ENCODE results near the gene CLCN7. TPM values are rescaled to one million over a fixed set of nuclear protein-coding genes. Genes with fewer than 3 reads are reported as not detected.

CLCN7 gene
- total and polyA plus RNA-seq, 2 donors (not counting 3 experiments of a cell fraction or from before 2014, with no cell fraction given): 59.8 to 94.9 TPM

GRCh38 chr16:1455190-1456171 is 19.3 kb downstream of the CLCN7 start:
- Histone ChIP-seq H3K9ac (replicated peaks; ENCODE audit: extremely low read depth, insufficient read depth, low read length) (no peak overlapping the region), H3K9me1 (replicated peaks; ENCODE audit: control insufficient read depth, extremely low read depth, insufficient read depth, low read length) (no peaks in the 10 kb centered on the region), H3K4me3 (replicated peaks in 1 of 3; ENCODE audit: insufficient read depth in 1 of 3, low read depth in 1 of 3, low read length in 3 of 3) (no peak overlapping the region), H3K27ac (ENCODE audit: insufficient read depth, low read depth, low read length) (no peak overlapping the region), H2AFZ (ENCODE audit: low read depth, low read length) (no peak overlapping the region), H3K79me2 (ENCODE audit: control insufficient read depth, insufficient read depth, low read length) (no peaks in the 10 kb centered on the region), H4K20me1 (replicated peaks; ENCODE audit: control insufficient read depth, extremely low read depth, insufficient read depth, low read length) (no peaks in the 10 kb centered on the region), H3K36me3 (ENCODE audit: control insufficient read depth in 2 of 2, extremely low read depth in 1 of 2, insufficient read depth in 2 of 2, low read length in 2 of 2) (peaks cover 0 to 57% of the 10 kb centered on the region in 2 experiments), H3K9me3 (replicated peaks; ENCODE audit: control insufficient read depth, insufficient read depth, low read length) (no peaks in the 10 kb centered on the region), H3K4me1 (ENCODE audit: control insufficient read depth, extremely low read depth, insufficient read depth, low read length) (no peaks in the 10 kb centered on the region), H3K27me3 (ENCODE audit: control insufficient read depth in 2 of 2, insufficient read depth in 2 of 2, low read length in 2 of 2) (no peaks in the 10 kb centered on the region), H3K4me2 (ENCODE audit: insufficient read depth, low read length) (no peak overlapping the region)
- no TSS peak for BruUV-seq (replicated peaks)
- dilution Hi-C loops (cut with MboI; ENCODE audit: extremely low pct_ligation_motif_present, low sequenced_read_pairs): no loop called here
- CTCF ChIA-PET: no interaction called here
- intact Hi-C loops (cut with micrococcal nuclease): no loop called here
- POLR2A ChIA-PET: no interaction called here
- DNase-seq (ENCODE audit: low read depth, low spot score) (no peak), FAIRE-seq (no peak)
- no peak for TF ChIP-seq POLR2A (IDR thresholded peaks at IDR 0.05; ENCODE audit: low read depth, low read length)
- no peak for TF ChIP-seq GATA2 (IDR thresholded peaks at IDR 0.05; ENCODE audit: insufficient read depth, insufficient read length, low read depth, low read length)
- TF ChIP-seq, protein P1, sequence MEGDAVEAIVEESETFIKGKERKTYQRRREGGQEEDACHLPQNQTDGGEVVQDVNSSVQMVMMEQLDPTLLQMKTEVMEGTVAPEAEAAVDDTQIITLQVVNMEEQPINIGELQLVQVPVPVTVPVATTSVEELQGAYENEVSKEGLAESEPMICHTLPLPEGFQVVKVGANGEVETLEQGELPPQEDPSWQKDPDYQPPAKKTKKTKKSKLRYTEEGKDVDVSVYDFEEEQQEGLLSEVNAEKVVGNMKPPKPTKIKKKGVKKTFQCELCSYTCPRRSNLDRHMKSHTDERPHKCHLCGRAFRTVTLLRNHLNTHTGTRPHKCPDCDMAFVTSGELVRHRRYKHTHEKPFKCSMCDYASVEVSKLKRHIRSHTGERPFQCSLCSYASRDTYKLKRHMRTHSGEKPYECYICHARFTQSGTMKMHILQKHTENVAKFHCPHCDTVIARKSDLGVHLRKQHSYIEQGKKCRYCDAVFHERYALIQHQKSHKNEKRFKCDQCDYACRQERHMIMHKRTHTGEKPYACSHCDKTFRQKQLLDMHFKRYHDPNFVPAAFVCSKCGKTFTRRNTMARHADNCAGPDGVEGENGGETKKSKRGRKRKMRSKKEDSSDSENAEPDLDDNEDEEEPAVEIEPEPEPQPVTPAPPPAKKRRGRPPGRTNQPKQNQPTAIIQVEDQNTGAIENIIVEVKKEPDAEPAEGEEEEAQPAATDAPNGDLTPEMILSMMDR (IDR thresholded peaks at IDR 0.05; ENCODE audit: extremely low read depth in 1 of 2, insufficient read depth in 1 of 2, low read depth in 1 of 2, low read length in 2 of 2): no peak
- TF ChIP-seq EZH2 (IDR thresholded peaks at IDR 0.05; ENCODE audit: borderline replicate concordance, low read depth, low read length, severe bottlenecking): no peak
- no peak for TF ChIP-seq POLR2AphosphoS5 (IDR thresholded peaks at IDR 0.05; ENCODE audit: insufficient read depth, low read depth, low read length)
- TF ChIP-seq MYC (IDR thresholded peaks at IDR 0.05; ENCODE audit: low read depth, low read length): no peak
- no peak for TF ChIP-seq JUN (IDR thresholded peaks at IDR 0.05; ENCODE audit: borderline replicate concordance, insufficient read depth, insufficient read length, low read depth)
- TF ChIP-seq FOS (IDR thresholded peaks at IDR 0.05; ENCODE audit: borderline replicate concordance, insufficient read depth, low read length): no peak
- TF ChIP-seq MAX (IDR thresholded peaks at IDR 0.05; ENCODE audit: insufficient read depth, insufficient read length): no peak
